Right cardiac atrium (tissue), 5 donors: ENCODE results near the gene OR10A2. TPM values are rescaled to one million over a fixed set of nuclear protein-coding genes. Genes with fewer than 3 reads are reported as not detected.
"Not testable (repeated sequence)": the region's sequence is repeated elsewhere in the genome, so short reads cannot be mapped to it uniquely, and the experiment has no call there.

Source experiments
- ATAC-seq, 2 donors: fragments of 200-7000 bp; cut with Tn5 transposase; one replicate each; pipeline versions ENCODE4 v1.8.0 to v1.9.1; 2020; ENCODE audit warnings: moderate library complexity in 2 of 2, mild to moderate bottlenecking in 1 of 2
- DNase-seq, 3 donors: peaks; one replicate each; pipeline ENCODE4 v3.0.0-alpha.2; 2020
- H3K27ac ChIP-seq: one replicate; pipeline ENCODE4 v1.5.1; 2013; ENCODE audit warnings: mild to moderate bottlenecking, low read length, control low read depth, moderate library complexity
- H3K27me3 ChIP-seq: one replicate; pipeline ENCODE4 v1.6.1; 2013; ENCODE audit not compliant: control insufficient read depth, insufficient read depth
- H3K4me1 ChIP-seq: one replicate; pipeline ENCODE4 v1.6.1; 2013; ENCODE audit warnings: low read length; ENCODE audit not compliant: control insufficient read depth, insufficient read depth
- H3K4me3 ChIP-seq: one replicate; pipeline ENCODE4 v1.5.1; 2013; ENCODE audit warnings: low read length, control low read depth
- H3K9me3 ChIP-seq: one replicate; pipeline ENCODE4 v1.6.1; 2013; ENCODE audit warnings: low read length; ENCODE audit not compliant: control insufficient read depth
- WGBS: extraction: QIAGEN DNeasy Blood & Tissue Kit; methylation state at CpG from one replicate; pipeline ENCODE4 v1.1.7; 2013; 5-methylcytosine and 5-hydroxymethylcytosine counted together
- intact Hi-C, 4 donors: fragments of 100-400 bp; cut with DNase I; formaldehyde crosslinking; loops; one replicate each; pipeline versions ENCODE4 v1.11.0 to v1.14.0; 2022 to 2023
- polyA plus RNA-seq: library from polyadenylated mRNA; stranded (reverse); fragments of 200-250 nt; gene quantifications from one replicate; pipeline ENCODE4 v1.2.3, GENCODE V29; 2013
- total RNA-seq, 4 donors: library from RNA; stranded (reverse); fragmentation: NEBNext Ultra II Directional; extraction: Animal tissue kit (Norgen Biotek cat#: 25700); gene quantifications; one replicate each; pipeline ENCODE4 v1.2.1, GENCODE V29; 2021
- donor health status: healthy with polysubstance abuse.
- donor health status: DM: no; HTN: yes; CAD: no.
- donor health status: DM: no; HTN: no; CAD: no.
- donor health status: DM: no; HTN: yes; CAD: no; lungs with severe emphysema.
- donor health status: DM: yes; HTN: yes; CAD: no.

Gene OR10A2
- total and polyA plus RNA-seq, 5 donors = not detected

GRCh38 chr11:6887711-6888110 lies 24.9 kb downstream of the OR10A2 start:
- intact Hi-C loops, H3K4me3 ChIP-seq, H3K9me3 ChIP-seq, DNase-seq, H3K27ac ChIP-seq, H3K27me3 ChIP-seq, H3K4me1 ChIP-seq, ATAC-seq: not testable (repeated sequence)
- WGBS = 85% methylated on average over 5 of the region's 5 CpGs

- 83% methylated on average over 4 of the region's 4 CpGs for WGBS
Observed at GRCh38 chr11:6888830-6889229, 26.0 kb downstream of the OR10A2 start.

GRCh38 chr11:6889835-6890234 lies 27.0 kb downstream of the OR10A2 start:
- DNase-seq (no peak), ATAC-seq (no peak)
- H3K27me3 ChIP-seq = no peaks in the 10 kb centered on the region
- no peaks in the 10 kb centered on the region for H3K4me1 ChIP-seq
- H3K27ac ChIP-seq = no peak overlapping the region
- intact Hi-C loops = no loop called here
- WGBS = 86% methylated on average over 1 of the region's 1 CpG
- H3K9me3 ChIP-seq = no peaks in the 10 kb centered on the region
- no peak overlapping the region for H3K4me3 ChIP-seq

More at GRCh38 chr11:6888830-6889229, 26.0 kb downstream of the OR10A2 start:
- Histone ChIP-seq H3K4me3 (no peak overlapping the region), H3K9me3 (no peaks in the 10 kb centered on the region), H3K27me3 (no peaks in the 10 kb centered on the region), H3K4me1 (no peaks in the 10 kb centered on the region), H3K27ac (no peak overlapping the region)
- ATAC-seq (no peak), DNase-seq (no peak)
- intact Hi-C loops = no loop called here

GRCh38 chr11:6892400-6892799 lies 29.5 kb downstream of the OR10A2 start, which contains the start of gene OR2D2:
OR2D2 (minus strand) TSS chr11:6892500; CDS start chr11:6892500, 0 bp downstream.
- no peak within 1 kb of the TSS for H3K4me3 ChIP-seq
- intact Hi-C loops = no loop called here
- H3K4me1 ChIP-seq = no peaks in the 10 kb centered on the region
- WGBS = 85% methylated on average over 2 of the region's 2 CpGs
- ATAC-seq (no peak), DNase-seq (no peak)
- H3K9me3 ChIP-seq = no peaks in the 10 kb centered on the region
- no peaks in the 10 kb centered on the region for H3K27me3 ChIP-seq
- no peak within 1 kb of the TSS for H3K27ac ChIP-seq

GRCh38 chr11:6894097-6894496 lies 31.2 kb downstream of the OR10A2 start:
- ATAC-seq = no peak
- no peak overlapping the region for H3K27ac ChIP-seq
- intact Hi-C loops = no loop called here

GRCh38 chr11:6895010-6895409 lies 32.2 kb downstream of the OR10A2 start:
- DNase-seq (no peak), ATAC-seq (no peak)
- H3K4me1 ChIP-seq = no peaks in the 10 kb centered on the region
- H3K27me3 ChIP-seq = no peaks in the 10 kb centered on the region
- intact Hi-C loops = no loop called here
- H3K27ac ChIP-seq = no peak overlapping the region
- no peak overlapping the region for H3K4me3 ChIP-seq
- no peaks in the 10 kb centered on the region for H3K9me3 ChIP-seq

More at GRCh38 chr11:6894097-6894496, 31.2 kb downstream of the OR10A2 start:
- H3K4me1 ChIP-seq = no peaks in the 10 kb centered on the region
- no peak for DNase-seq
- H3K4me3 ChIP-seq = no peak overlapping the region
- no peaks in the 10 kb centered on the region for H3K9me3 ChIP-seq
- no peaks in the 10 kb centered on the region for H3K27me3 ChIP-seq

GRCh38 chr11:6898911-6899310 lies 36.1 kb downstream of the OR10A2 start:
- Histone ChIP-seq H3K4me1 (no peaks in the 10 kb centered on the region), H3K4me3 (no peak overlapping the region), H3K9me3 (no peaks in the 10 kb centered on the region), H3K27ac (no peak overlapping the region), H3K27me3 (no peaks in the 10 kb centered on the region)
- DNase-seq (no peak), ATAC-seq (no peak)
- 46% methylated on average over 1 of the region's 1 CpG for WGBS
- intact Hi-C loops = no loop called here

- Histone ChIP-seq H3K9me3 (no peaks in the 10 kb centered on the region), H3K27me3 (no peaks in the 10 kb centered on the region), H3K4me3 (no peak overlapping the region), H3K27ac (no peak overlapping the region), H3K4me1 (no peaks in the 10 kb centered on the region)
- no peak for ATAC-seq
- 59% methylated on average over 2 of the region's 2 CpGs for WGBS
- no peak for DNase-seq
- intact Hi-C loops = no loop called here
Observed at GRCh38 chr11:6900327-6900999, 37.6 kb downstream of the OR10A2 start.

- H3K4me1 ChIP-seq, ATAC-seq, H3K27me3 ChIP-seq, DNase-seq, H3K4me3 ChIP-seq, H3K27ac ChIP-seq, H3K9me3 ChIP-seq, intact Hi-C loops: not testable (repeated sequence)
- WGBS = 86% methylated on average over 13 of the region's 13 CpGs
Observed at GRCh38 chr11:6904804-6905203, 41.9 kb downstream of the OR10A2 start.

GRCh38 chr11:6911378-6911777 lies 48.5 kb downstream of the OR10A2 start:
- intact Hi-C loops = no loop called here
- Histone ChIP-seq H3K27ac (no peak overlapping the region), H3K4me1 (no peaks in the 10 kb centered on the region), H3K27me3 (no peaks in the 10 kb centered on the region), H3K4me3 (no peak overlapping the region), H3K9me3 (no peaks in the 10 kb centered on the region)
- ATAC-seq (no peak), DNase-seq (no peak)
- WGBS = 90% methylated on average over 3 of the region's 3 CpGs

- WGBS = 31% methylated on average over 3 of the region's 3 CpGs
- H3K4me1 ChIP-seq = no peaks in the 10 kb centered on the region
- ATAC-seq = peak in 1 of 2 donors; percentile 41
- H3K4me3 ChIP-seq = no peak overlapping the region
- peak in 1 of 3 donors; percentile 28 for DNase-seq
- H3K9me3 ChIP-seq = no peaks in the 10 kb centered on the region
- intact Hi-C loops = no loop called here
- no peaks in the 10 kb centered on the region for H3K27me3 ChIP-seq
- H3K27ac ChIP-seq = no peak overlapping the region
Observed at GRCh38 chr11:6911948-6912347, 49.1 kb downstream of the OR10A2 start.

GRCh38 chr11:6919698-6920097 lies 56.8 kb downstream of the OR10A2 start:
- Histone ChIP-seq H3K4me3 (no peak overlapping the region), H3K4me1 (no peaks in the 10 kb centered on the region), H3K27ac (no peak overlapping the region), H3K9me3 (no peaks in the 10 kb centered on the region), H3K27me3 (no peaks in the 10 kb centered on the region)
- WGBS = 46% methylated on average over 2 of the region's 2 CpGs
- DNase-seq (no peak), ATAC-seq (no peak)
- intact Hi-C loops = no loop called here
